ENCODE data around the gene FAAP20. TPM values are rescaled to one million over a fixed set of nuclear protein-coding genes. Genes with fewer than 3 reads are reported as not detected.

Gene FAAP20
- total RNA-seq, 1 experiment from 2014 or later = 51.9 TPM

- peak; percentile 95 for DNase-seq (ENCODE audit: low read depth)
Observed at GRCh38 chr1:2212532-2213491, 18.2 kb upstream of the FAAP20 start.

- DNase-seq (ENCODE audit: low read depth) = no peak
Observed at GRCh38 chr1:2212274-2212531, 17.6 kb upstream of the FAAP20 start.

GRCh38 chr1:2210786-2211185 is 16.2 kb upstream of the FAAP20 start:
- DNase-seq (ENCODE audit: low read depth) = no peak

- DNase-seq (ENCODE audit: low read depth) = no peak
Observed at GRCh38 chr1:2210084-2210653, 15.6 kb upstream of the FAAP20 start.

- DNase-seq (ENCODE audit: low read depth) = no peak
Observed at GRCh38 chr1:2209400-2210083, 15.0 kb upstream of the FAAP20 start.

GRCh38 chr1:2208309-2209239 is 14.0 kb upstream of the FAAP20 start:
- DNase-seq (ENCODE audit: low read depth) = peak; percentile 81

GRCh38 chr1:2206813-2207487 is 12.4 kb upstream of the FAAP20 start:
- no peak for DNase-seq (ENCODE audit: low read depth)

- no peak for DNase-seq (ENCODE audit: low read depth)
Observed at GRCh38 chr1:2205191-2205952, 10.8 kb upstream of the FAAP20 start.

- peak; percentile 27 for DNase-seq (ENCODE audit: low read depth)
Observed at GRCh38 chr1:2204415-2205190, 10.0 kb upstream of the FAAP20 start.

- no peak for DNase-seq (ENCODE audit: low read depth)
Observed at GRCh38 chr1:2203671-2204414, 9.3 kb upstream of the FAAP20 start.

GRCh38 chr1:2202843-2203601 is 8.4 kb upstream of the FAAP20 start:
- DNase-seq (ENCODE audit: low read depth) = no peak

GRCh38 chr1:2202008-2202575 is 7.5 kb upstream of the FAAP20 start:
- no peak for DNase-seq (ENCODE audit: low read depth)

GRCh38 chr1:2201062-2201461 is 6.5 kb upstream of the FAAP20 start:
- no peak for DNase-seq (ENCODE audit: low read depth)

- no peak for DNase-seq (ENCODE audit: low read depth)
Observed at GRCh38 chr1:2200308-2200943, 5.9 kb upstream of the FAAP20 start.

- peak; percentile 74 for DNase-seq (ENCODE audit: low read depth)
Observed at GRCh38 chr1:2199042-2199810, 4.7 kb upstream of the FAAP20 start.

- DNase-seq (ENCODE audit: low read depth) = no peak
Observed at GRCh38 chr1:2198571-2198970, 4.0 kb upstream of the FAAP20 start.
